IMR-90 (cell line): ENCODE data around the gene FASLG. TPM values are rescaled to one million over a fixed set of nuclear protein-coding genes. Genes with fewer than 3 reads are reported as not detected.

Source experiments
- ATAC-seq: fragments of 200-7000 bp; cut with Tn5 transposase; 2 replicates; pipeline ENCODE4 v1.9.1; 2020; ENCODE audit warnings: low read depth, mild to moderate bottlenecking, moderate library complexity
- BruUV-seq: library from RNA; stranded (reverse); fragments of 400-500 nt; replicated peaks from 2 replicates; lab custom pipeline; 2021; lab: Mats Ljungman, UMichigan
- CTCF ChIA-PET: fragments of 300-600 bp; formaldehyde crosslinking; extraction: SDS; loops from one replicate; lab custom pipeline; 2021; ENCODE audit warnings: antibody characterized with exemption; lab: Yijun Ruan, JAX
- POLR2A ChIA-PET: fragments of 300-600 bp; sonication (Branson Sonifier 250); formaldehyde crosslinking; loops from one replicate; lab custom pipeline; 2022; ENCODE audit warnings: antibody characterized with exemption; ENCODE audit not compliant: unreplicated experiment; lab: Charles Lee
- DNase-seq: peaks from one replicate; pipeline ENCODE4 v3.0.0; 2013
- H2AFZ ChIP-seq: replicated peaks from 2 replicates; pipeline ENCODE3; 2013; ENCODE audit warnings: low read length, mild to moderate bottlenecking; ENCODE audit not compliant: poor library complexity
- H2AK5ac ChIP-seq: 2 replicates; pipeline ENCODE4 v1.6.1; 2013; ENCODE audit warnings: low read depth, low read length, inconsistent platforms
- H2AK9ac ChIP-seq: replicated peaks from 2 replicates; pipeline ENCODE3; 2013; ENCODE audit warnings: mild to moderate bottlenecking, low read depth, low read length, moderate library complexity; ENCODE audit not compliant: poor library complexity
- H2BK120ac ChIP-seq: 2 replicates; pipeline ENCODE4 v1.6.1; 2013; ENCODE audit warnings: low read depth, low read length, inconsistent platforms
- H2BK15ac ChIP-seq: 3 replicates; pipeline ENCODE4 v1.6.1; 2013; ENCODE audit warnings: low read depth, low read length, inconsistent platforms
- H2BK20ac ChIP-seq: 2 replicates; pipeline ENCODE4 v1.6.1; 2013; ENCODE audit warnings: low read depth, mild to moderate bottlenecking, inconsistent platforms, low read length, moderate library complexity
- H2BK5ac ChIP-seq: 2 replicates; pipeline ENCODE4 v1.6.1; 2013; ENCODE audit warnings: mild to moderate bottlenecking, low read depth, low read length, inconsistent platforms; ENCODE audit not compliant: poor library complexity, severe bottlenecking
- H3K14ac ChIP-seq: replicated peaks from 2 replicates; pipeline ENCODE4 v1.6.1; 2013; ENCODE audit warnings: low read depth, low read length, inconsistent platforms
- H3K18ac ChIP-seq: 2 replicates; pipeline ENCODE4 v1.6.1; 2013; ENCODE audit warnings: low read depth, low read length, control low read depth
- H3K23ac ChIP-seq: 2 replicates; pipeline ENCODE4 v1.6.1; 2013; ENCODE audit warnings: low read depth, low read length, inconsistent platforms
- H3K27ac ChIP-seq: 2 replicates; pipeline ENCODE4 v1.5.1; 2013; ENCODE audit warnings: mild to moderate bottlenecking, control low read depth, low read length; ENCODE audit not compliant: insufficient read depth
- H3K27me3 ChIP-seq: 2 replicates; pipeline ENCODE4 v1.6.1; 2013; ENCODE audit warnings: low read length; ENCODE audit not compliant: control insufficient read depth, insufficient read depth
- H3K36me3 ChIP-seq: 2 replicates; pipeline ENCODE4 v1.6.1; 2013; ENCODE audit warnings: low read length, mixed read lengths; ENCODE audit not compliant: control insufficient read depth, insufficient read depth
- H3K4ac ChIP-seq: 2 replicates; pipeline ENCODE4 v1.6.1; 2013; ENCODE audit warnings: low read depth, low read length, inconsistent platforms
- H3K4me1 ChIP-seq: 2 replicates; pipeline ENCODE4 v1.6.1; 2013; ENCODE audit warnings: low read length, mixed read lengths; ENCODE audit not compliant: control insufficient read depth, insufficient read depth
- H3K4me2 ChIP-seq: 2 replicates; pipeline ENCODE4 v1.6.1; 2013; ENCODE audit warnings: low read depth, mild to moderate bottlenecking, control low read depth, low read length, moderate library complexity
- H3K4me3 ChIP-seq: 2 replicates; pipeline ENCODE4 v1.5.1; 2013; ENCODE audit warnings: low read depth, mild to moderate bottlenecking, control low read depth, low read length, moderate library complexity; ENCODE audit not compliant: insufficient read depth
- H3K56ac ChIP-seq: 2 replicates; pipeline ENCODE4 v1.6.1; 2013; ENCODE audit warnings: low read length, inconsistent platforms; ENCODE audit not compliant: insufficient read depth; ENCODE audit errors: extremely low read depth
- H3K79me1 ChIP-seq, 2 experiments: 2 replicates each; pipeline ENCODE4 v1.6.1; 2013; ENCODE audit warnings: low read length in 2 of 2, inconsistent platforms in 1 of 2, low read depth in 1 of 2
- H3K9ac ChIP-seq: 2 replicates; pipeline ENCODE4 v1.6.1; 2013; ENCODE audit warnings: low read depth, low read length, control low read depth
- H3K9me1 ChIP-seq: 2 replicates; pipeline ENCODE4 v1.6.1; 2013; ENCODE audit warnings: low read length, inconsistent platforms; ENCODE audit not compliant: insufficient read depth
- H3K9me3 ChIP-seq: 2 replicates; pipeline ENCODE4 v1.6.1; 2013; ENCODE audit warnings: low read length; ENCODE audit not compliant: control insufficient read depth, insufficient read depth
- H4K20me1 ChIP-seq: 2 replicates; pipeline ENCODE4 v1.6.1; 2013; ENCODE audit warnings: low read length, inconsistent platforms; ENCODE audit not compliant: insufficient read depth
- H4K5ac ChIP-seq: 2 replicates; pipeline ENCODE4 v1.6.1; 2013; ENCODE audit warnings: mild to moderate bottlenecking, low read depth, low read length, control low read depth
- H4K8ac ChIP-seq, 2 experiments: 2 replicates each; pipeline ENCODE4 v1.6.1; 2013; ENCODE audit warnings: low read depth in 2 of 2, low read length in 2 of 2, control low read depth in 1 of 2, inconsistent platforms in 1 of 2
- H4K91ac ChIP-seq: 2 replicates; pipeline ENCODE4 v1.6.1; 2013; ENCODE audit warnings: low read depth, low read length, inconsistent platforms; ENCODE audit not compliant: insufficient read depth
- CHD1 ChIP-seq: IDR thresholded peaks from 2 replicates; pipeline ENCODE4 v1.6.1; 2012; ENCODE audit warnings: low read depth, low read length, improper control_type of control experiment
- MAFK ChIP-seq: IDR thresholded peaks from 2 replicates; pipeline ENCODE4 v1.6.1; 2012; ENCODE audit warnings: low read depth, low read length, improper control_type of control experiment
- RCOR1 ChIP-seq: IDR thresholded peaks from 2 replicates; pipeline ENCODE4 v1.6.1; 2012; ENCODE audit warnings: mild to moderate bottlenecking, low read length, improper control_type of control experiment; ENCODE audit not compliant: insufficient replicate concordance
- WGBS, 2 experiments: methylation state at CpG; one replicate each; pipeline versions ENCODE4 v1.1.5 to v1.1.7; 2013; ENCODE audit warnings: missing lambda C conversion rate in 2 of 2; ENCODE audit not compliant: insufficient read length in 1 of 2; ENCODE audit errors: extremely low coverage in 2 of 2; 5-methylcytosine and 5-hydroxymethylcytosine counted together
- dilution Hi-C: fragments of 300-500 bp; cut with HindIII; formaldehyde crosslinking; loops from one replicate; pipeline ENCODE4 v1.14.3; 2018; ENCODE audit warnings: low sequenced_read_pairs; ENCODE audit not compliant: unreplicated experiment
- in situ Hi-C: fragments of 300-500 bp; cut with MboI; formaldehyde crosslinking; loops from 3 replicates; pipeline ENCODE4 v1.14.3; 2019; ENCODE audit warnings: low sequenced_read_pairs, inconsistent platforms, mixed read lengths
- intact Hi-C: fragments of 100-400 bp; cut with micrococcal nuclease; formaldehyde crosslinking; loops from 2 replicates; pipeline ENCODE4 v1.10.0; 2022
- polyA plus RNA-seq, 3 experiments: library from polyadenylated mRNA; depleted of rRNA; stranded (reverse); fragments of >200 nt; gene quantifications; 2 replicates each; pipeline ENCODE4 v1.2.3, GENCODE V29; 2012; ENCODE audit warnings: low replicate concordance in 1 of 3
- total RNA-seq: library from RNA; depleted of rRNA; stranded (reverse); fragments of >200 nt; gene quantifications from 2 replicates; pipeline ENCODE4 v1.2.3, GENCODE V29; 2012

Gene FASLG
- total and polyA plus RNA-seq, 2 of the 4 experiments (the other 2 are of a cell fraction), result 0.14 to 0.18 TPM

GRCh38 chr1:172674831-172675613 is 16.1 kb downstream of the FASLG start:
- Histone ChIP-seq H3K4ac (no peak overlapping the region), H3K4me1 (no peaks in the 10 kb centered on the region), H2AK5ac (no peak overlapping the region), H2BK15ac (no peak overlapping the region), H3K23ac (no peak overlapping the region), H2BK120ac (no peak overlapping the region), H3K56ac (no peak overlapping the region), H4K5ac (no peak overlapping the region), H4K20me1 (no peaks in the 10 kb centered on the region), H4K8ac (no peak overlapping the region), H3K27me3 (no peaks in the 10 kb centered on the region), H3K9ac (no peak overlapping the region), H3K14ac (no peak overlapping the region), H3K18ac (no peak overlapping the region), H2AFZ (no peak overlapping the region), H3K4me2 (no peak overlapping the region), H2AK9ac (no peak overlapping the region), H3K9me1 (no peaks in the 10 kb centered on the region), H2BK20ac (no peak overlapping the region), H3K79me1 (no peaks in the 10 kb centered on the region), H3K27ac (no peak overlapping the region), H2BK5ac (no peak overlapping the region), H4K91ac (no peak overlapping the region), H3K36me3 (no peaks in the 10 kb centered on the region), H3K9me3 (no peaks in the 10 kb centered on the region), H3K4me3 (no peak overlapping the region)
- intact Hi-C loops (no loop called here), in situ Hi-C loops (no loop called here), dilution Hi-C loops (no loop called here)
- no TSS peak for BruUV-seq
- TF ChIP-seq RCOR1, result no peak
- no peak for TF ChIP-seq MAFK
- TF ChIP-seq CHD1, result no peak
- DNase-seq, result no peak
- no peak for ATAC-seq
- WGBS, 2 experiments, result no CpG with 5 or more reads among the region's 4 CpGs
- CTCF ChIA-PET, result no interaction called here
- POLR2A ChIA-PET, result no interaction called here
